Neural cell (in vitro differentiated cells): ENCODE data around the gene PCNX2.

Experiments
- CTCF ChIP-seq: fragments of 450-650 bp; IDR thresholded peaks from 2 replicates; pipeline ENCODE4 v1.5.1; 2014; ENCODE audit warnings: antibody characterized with exemption, mild to moderate bottlenecking, moderate library complexity; ENCODE audit not compliant: poor library complexity, severe bottlenecking
- EP300 ChIP-seq: fragments of 450-650 bp; conservative IDR thresholded peaks from 2 replicates; pipeline ENCODE4 v1.6.1; 2014; ENCODE audit warnings: antibody characterized with exemption, mild to moderate bottlenecking, moderate library complexity; ENCODE audit not compliant: poor library complexity, severe bottlenecking
- EZH2 ChIP-seq: fragments of 200-600, 300-800 bp; shearing (Covaris generic), sonication (generic); IDR thresholded peaks from 2 replicates; pipeline ENCODE4 v1.6.1; 2014; ENCODE audit warnings: antibody characterized with exemption, low read length, borderline replicate concordance, mild to moderate bottlenecking; ENCODE audit not compliant: insufficient read depth, poor library complexity, severe bottlenecking
- POLR2AphosphoS5 ChIP-seq: IDR thresholded peaks from 2 replicates; pipeline ENCODE4 v1.6.1; 2012
- SMC3 ChIP-seq: fragments of 450-650 bp; conservative IDR thresholded peaks from 2 replicates; pipeline ENCODE4 v1.6.1; 2014; ENCODE audit warnings: antibody characterized with exemption, mild to moderate bottlenecking, moderate library complexity; ENCODE audit not compliant: poor library complexity
- TAF1 ChIP-seq: IDR thresholded peaks from 2 replicates; pipeline ENCODE4 v1.6.1; 2012; ENCODE audit warnings: low read depth

DNA sequence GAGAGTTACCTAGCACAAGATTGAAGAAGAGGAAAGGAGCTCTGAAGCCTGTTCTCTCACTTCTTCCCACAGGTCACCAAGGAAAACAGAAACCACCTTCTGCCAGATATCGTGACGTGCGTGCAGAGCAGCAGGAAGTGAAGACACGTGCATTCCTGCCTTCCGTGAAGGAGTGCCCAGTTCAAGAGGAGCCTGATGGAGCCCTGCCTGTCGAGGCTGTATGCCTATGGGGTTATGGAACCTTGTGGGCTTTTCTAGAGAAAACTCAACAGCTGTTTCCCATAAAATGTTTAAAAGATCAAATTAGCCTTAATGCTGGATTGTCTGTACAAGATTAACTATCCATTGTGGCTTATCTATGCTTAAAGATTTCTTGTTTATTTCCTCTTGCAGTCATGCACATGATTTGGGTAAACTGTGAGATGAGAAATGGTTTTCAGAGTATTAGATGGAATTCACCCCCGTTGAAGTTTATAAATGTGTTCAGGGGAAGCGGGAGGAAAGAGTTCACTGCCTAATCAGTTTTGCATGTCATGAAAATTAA is 317.4 kb downstream of the PCNX2 start:
- TF ChIP-seq CTCF = no peak
- no peak for TF ChIP-seq POLR2AphosphoS5
- no peak for TF ChIP-seq TAF1
- TF ChIP-seq EP300 = no peak
- TF ChIP-seq EZH2 = no peak
- TF ChIP-seq SMC3 = no peak
